ENCODE results near the gene ABL2. TPM values are rescaled to one million over a fixed set of nuclear protein-coding genes. Genes with fewer than 3 reads are reported as not detected.

Gene ABL2
- total and polyA plus RNA-seq, 8 donors, result 10.5 to 33.4 (median 11.6) TPM

GRCh38 chr1:179153217-179153616, 76.3 kb downstream of the ABL2 start:
- intact Hi-C loops (cut with DNase I), result no loop called here
- no peak overlapping the region for H3K4me3 ChIP-seq
- no peaks in the 10 kb centered on the region for H3K4me1 ChIP-seq
- H3K27ac ChIP-seq, result peak overlapping the region in 1 of 2 donors; percentile 29
- peaks cover 0 to 3% of the 10 kb centered on the region in 2 donors for H3K36me3 ChIP-seq
- no peak for ATAC-seq
- no peaks in the 10 kb centered on the region for H3K27me3 ChIP-seq
- H3K9me3 ChIP-seq, result no peaks in the 10 kb centered on the region
- TF ChIP-seq CTCF (IDR thresholded peaks at IDR 0.05), result no peak
- DNase-seq, result no peak

GRCh38 chr1:179151908-179152682, 77.4 kb downstream of the ABL2 start:
- H3K27me3 ChIP-seq, result no peaks in the 10 kb centered on the region
- no peaks in the 10 kb centered on the region for H3K9me3 ChIP-seq
- H3K4me3 ChIP-seq, result no peak overlapping the region
- ATAC-seq (peak; percentile 61), DNase-seq (no peak)
- H3K36me3 ChIP-seq, result peaks cover 0 to 4% of the 10 kb centered on the region in 2 donors
- H3K4me1 ChIP-seq, result no peaks in the 10 kb centered on the region
- intact Hi-C loops (cut with DNase I), result no loop called here
- H3K27ac ChIP-seq, result no peak overlapping the region
- no peak for TF ChIP-seq CTCF (IDR thresholded peaks at IDR 0.05)

- H3K9me3 ChIP-seq, result no peaks in the 10 kb centered on the region
- peaks cover 0 to 4% of the 10 kb centered on the region in 2 donors for H3K36me3 ChIP-seq
- no peak for DNase-seq
- ATAC-seq, result no peak
- H3K27me3 ChIP-seq, result no peaks in the 10 kb centered on the region
- H3K4me3 ChIP-seq, result no peak overlapping the region
- TF ChIP-seq CTCF (IDR thresholded peaks at IDR 0.05), result no peak
- peaks cover 6 to 12% of the 10 kb centered on the region in 2 donors for H3K4me1 ChIP-seq
- no peak overlapping the region for H3K27ac ChIP-seq
- intact Hi-C loops (cut with DNase I), result no loop called here
Observed at GRCh38 chr1:179146911-179147310, 82.6 kb downstream of the ABL2 start.

GRCh38 chr1:179146476-179146875, 83.0 kb downstream of the ABL2 start:
- no peak overlapping the region for H3K27ac ChIP-seq
- no peak for TF ChIP-seq CTCF (IDR thresholded peaks at IDR 0.05)
- ATAC-seq (no peak), DNase-seq (no peak)
- peaks cover 6 to 14% of the 10 kb centered on the region in 2 donors for H3K4me1 ChIP-seq
- intact Hi-C loops (cut with DNase I), result no loop called here
- no peaks in the 10 kb centered on the region for H3K27me3 ChIP-seq
- H3K9me3 ChIP-seq, result no peaks in the 10 kb centered on the region
- H3K36me3 ChIP-seq, result peaks cover 0 to 4% of the 10 kb centered on the region in 2 donors
- H3K4me3 ChIP-seq, result no peak overlapping the region

- Histone ChIP-seq H3K36me3 (peaks cover 0 to 4% of the 10 kb centered on the region in 2 donors), H3K9me3 (no peaks in the 10 kb centered on the region), H3K27me3 (no peaks in the 10 kb centered on the region), H3K4me1 (peaks cover 6 to 22% of the 10 kb centered on the region in 2 donors), H3K4me3 (no peak overlapping the region), H3K27ac (no peak overlapping the region)
- DNase-seq (no peak), ATAC-seq (no peak)
- intact Hi-C loops (cut with DNase I), result no loop called here
- no peak for TF ChIP-seq CTCF (IDR thresholded peaks at IDR 0.05)
Observed at GRCh38 chr1:179145521-179145920, 84.0 kb downstream of the ABL2 start.

Data from left lung (tissue), 10 donors.